ENCODE results near the gene MIGA2.
"Not testable (repeated sequence)": the region's sequence is repeated elsewhere in the genome, so short reads cannot be mapped to it uniquely, and the experiment has no call there.

Gene MIGA2

GRCh38 chr9:129011170-129011569 is 25.3 kb upstream of the MIGA2 start:
- no peak for DNase-seq

GRCh38 chr9:129011761-129012181 is 24.7 kb upstream of the MIGA2 start:
- DNase-seq = no peak

GRCh38 chr9:129012343-129012742 is 24.1 kb upstream of the MIGA2 start:
- DNase-seq = no peak

GRCh38 chr9:129012893-129013448 is 23.5 kb upstream of the MIGA2 start:
- no peak for DNase-seq

- DNase-seq = no peak
Observed at GRCh38 chr9:129013674-129014073, 22.8 kb upstream of the MIGA2 start.

- no peak for DNase-seq
Observed at GRCh38 chr9:129014124-129014523, 22.3 kb upstream of the MIGA2 start.

- DNase-seq = no peak
Observed at GRCh38 chr9:129014608-129015007, 21.8 kb upstream of the MIGA2 start.

GRCh38 chr9:129021091-129021490 is 15.3 kb upstream of the MIGA2 start:
- DNase-seq = no peak

GRCh38 chr9:129022037-129022436 is 14.4 kb upstream of the MIGA2 start:
- no peak for DNase-seq

- DNase-seq = peak; percentile 89
Observed at GRCh38 chr9:129023036-129023907, 13.2 kb upstream of the MIGA2 start.

- no peak for DNase-seq
Observed at GRCh38 chr9:129023908-129024233, 12.6 kb upstream of the MIGA2 start.

GRCh38 chr9:129026442-129027223 is 9.8 kb upstream of the MIGA2 start:
- DNase-seq = peak; percentile 96

GRCh38 chr9:129027224-129027684 is 9.2 kb upstream of the MIGA2 start:
- DNase-seq = peak; percentile 43

GRCh38 chr9:129027685-129028191 is 8.7 kb upstream of the MIGA2 start:
- DNase-seq = no peak

GRCh38 chr9:129028192-129028966 is 8.0 kb upstream of the MIGA2 start, which contains the start of gene SH3GLB2:
Gene SH3GLB2 (minus strand): TSS chr9:129028331. CDS start chr9:129028154, 177 bp downstream.
- DNase-seq = peak; percentile 98

GRCh38 chr9:129030191-129030590 is 6.2 kb upstream of the MIGA2 start:
- DNase-seq = no peak

- DNase-seq = no peak
Observed at GRCh38 chr9:129031514-129031913, 4.9 kb upstream of the MIGA2 start.

- DNase-seq = no peak
Observed at GRCh38 chr9:129032541-129033159, 3.8 kb upstream of the MIGA2 start.

GRCh38 chr9:129033216-129033615 is 3.2 kb upstream of the MIGA2 start:
- DNase-seq = no peak

GRCh38 chr9:129035838-129036237 is 588 bp upstream of the MIGA2 start:
- not testable (repeated sequence) for DNase-seq

GRCh38 chr9:129036923-129037766 is 719 bp downstream of the MIGA2 start:
- DNase-seq = no peak

All from islet precursor cell (in vitro differentiated cells).